ENCODE measurements around the gene PALLD.

DNA sequence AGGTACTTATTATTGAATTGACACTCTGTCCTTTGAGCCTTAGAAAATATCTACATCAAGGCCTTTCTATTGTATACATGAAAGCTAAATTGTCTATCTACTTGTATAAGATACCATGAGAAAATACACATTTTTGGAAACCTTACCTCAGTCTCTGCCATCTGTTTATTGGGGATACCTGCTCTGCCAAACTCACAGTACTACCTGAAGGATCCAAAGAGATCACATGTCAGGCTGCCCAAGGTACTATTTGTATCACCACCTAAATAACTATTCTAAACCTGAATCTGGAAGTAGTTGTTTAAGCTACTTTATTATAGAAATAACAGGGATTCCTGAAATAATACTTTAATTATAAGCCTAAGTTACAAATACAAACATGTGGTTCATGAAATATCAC is 126.2 kb downstream of the PALLD start:
- TF ChIP-seq, protein P1, sequence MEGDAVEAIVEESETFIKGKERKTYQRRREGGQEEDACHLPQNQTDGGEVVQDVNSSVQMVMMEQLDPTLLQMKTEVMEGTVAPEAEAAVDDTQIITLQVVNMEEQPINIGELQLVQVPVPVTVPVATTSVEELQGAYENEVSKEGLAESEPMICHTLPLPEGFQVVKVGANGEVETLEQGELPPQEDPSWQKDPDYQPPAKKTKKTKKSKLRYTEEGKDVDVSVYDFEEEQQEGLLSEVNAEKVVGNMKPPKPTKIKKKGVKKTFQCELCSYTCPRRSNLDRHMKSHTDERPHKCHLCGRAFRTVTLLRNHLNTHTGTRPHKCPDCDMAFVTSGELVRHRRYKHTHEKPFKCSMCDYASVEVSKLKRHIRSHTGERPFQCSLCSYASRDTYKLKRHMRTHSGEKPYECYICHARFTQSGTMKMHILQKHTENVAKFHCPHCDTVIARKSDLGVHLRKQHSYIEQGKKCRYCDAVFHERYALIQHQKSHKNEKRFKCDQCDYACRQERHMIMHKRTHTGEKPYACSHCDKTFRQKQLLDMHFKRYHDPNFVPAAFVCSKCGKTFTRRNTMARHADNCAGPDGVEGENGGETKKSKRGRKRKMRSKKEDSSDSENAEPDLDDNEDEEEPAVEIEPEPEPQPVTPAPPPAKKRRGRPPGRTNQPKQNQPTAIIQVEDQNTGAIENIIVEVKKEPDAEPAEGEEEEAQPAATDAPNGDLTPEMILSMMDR (IDR thresholded peaks at IDR 0.05) = no peak
- TF ChIP-seq POLR2A (IDR thresholded peaks at IDR 0.05) = no peak
